Stimulated activated CD4-positive, alpha-beta T cell treated with anti-CD3 and anti-CD28 coated beads, Interleukin-12 subunit alpha, Interleukin-12 subunit beta, amount 100 ng/mL, for 24 hours (primary cell): ENCODE data around the gene AKAIN1.

Experiments
- DNase-seq, 2 experiments: peaks; one replicate each; pipeline ENCODE4 v3.0.0-alpha.2; 2020; ENCODE audit warnings: low read depth in 2 of 2

AKAIN1 gene

DNA sequence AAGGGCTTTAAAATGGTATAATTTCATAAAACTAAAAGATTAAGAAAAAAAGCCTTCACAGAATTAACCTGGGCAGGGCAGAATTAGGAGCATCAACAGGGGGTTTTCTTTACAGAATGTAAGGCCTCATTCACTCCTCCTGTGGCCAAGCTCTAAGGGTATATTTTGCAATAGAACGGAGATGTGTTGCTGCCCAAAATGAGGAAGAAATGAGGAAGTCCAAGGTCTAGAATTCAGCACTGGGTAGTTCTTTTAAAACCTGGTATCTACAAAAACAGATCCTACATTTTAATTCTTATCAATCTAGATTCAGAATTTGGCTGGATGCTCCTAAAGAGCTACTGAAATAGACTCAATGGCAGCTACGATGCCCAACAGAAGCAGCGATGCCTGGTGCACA, 101.8 kb downstream of the AKAIN1 start:
- DNase-seq, result no peak

- no peak for DNase-seq
Observed at GRCh38 chr18:5093902-5094301, 103.2 kb downstream of the AKAIN1 start.
